ENCODE results near the gene SNAPC2.
A peak's percentile ranks its signal among the peaks of the same experiment; 100 is the strongest.
"Not testable (repeated sequence)": the region's sequence is repeated elsewhere in the genome, so short reads cannot be mapped to it uniquely, and the experiment has no call there.

The SNAPC2 gene

DNA sequence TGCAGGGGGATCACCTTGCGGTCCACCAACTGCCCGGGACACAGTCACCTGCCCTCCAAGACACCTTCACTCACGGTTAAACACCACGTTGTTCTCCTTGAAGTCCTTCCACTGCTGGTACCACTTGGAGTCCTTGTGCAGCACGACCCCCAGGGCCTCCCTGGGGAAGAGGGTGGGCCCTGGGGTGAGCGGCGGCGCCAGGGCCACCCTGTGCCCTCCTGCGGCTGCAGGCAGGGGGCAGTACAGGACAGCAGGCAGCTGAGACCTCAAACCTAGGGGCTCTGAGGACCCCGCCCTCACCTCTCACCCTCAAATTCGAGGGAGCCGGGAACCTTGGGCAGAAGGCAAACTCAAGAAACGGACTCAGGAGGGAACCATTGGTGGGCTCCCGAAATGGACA lies 13.3 kb downstream of the SNAPC2 start:
- DNase-seq (ENCODE audit: low read depth), result no peak

- DNase-seq (ENCODE audit: low read depth), result no peak
Measured at GRCh38 chr19:7933828-7934725, 13.9 kb downstream of the SNAPC2 start.

DNA sequence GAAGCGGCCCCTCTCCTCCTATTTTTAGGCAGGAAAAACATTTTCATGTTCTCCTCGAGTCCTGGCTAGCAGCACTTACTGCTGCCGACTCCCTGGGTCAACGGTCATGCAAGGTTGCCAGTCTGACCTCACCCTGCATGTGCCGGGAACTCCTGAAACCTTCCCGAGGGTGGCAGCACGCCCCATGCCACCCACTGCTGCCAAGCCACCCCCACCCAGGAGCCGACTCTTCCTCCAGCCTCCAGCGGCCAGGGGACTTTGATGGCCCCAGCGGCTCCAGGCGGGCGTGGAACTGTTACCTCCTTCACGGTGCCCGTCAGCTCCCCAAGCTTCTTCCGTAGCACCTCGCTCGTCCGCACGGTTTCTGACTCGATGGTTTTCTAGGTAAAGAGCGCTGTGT lies 14.6 kb downstream of the SNAPC2 start:
- DNase-seq (ENCODE audit: low read depth), result no peak

DNA sequence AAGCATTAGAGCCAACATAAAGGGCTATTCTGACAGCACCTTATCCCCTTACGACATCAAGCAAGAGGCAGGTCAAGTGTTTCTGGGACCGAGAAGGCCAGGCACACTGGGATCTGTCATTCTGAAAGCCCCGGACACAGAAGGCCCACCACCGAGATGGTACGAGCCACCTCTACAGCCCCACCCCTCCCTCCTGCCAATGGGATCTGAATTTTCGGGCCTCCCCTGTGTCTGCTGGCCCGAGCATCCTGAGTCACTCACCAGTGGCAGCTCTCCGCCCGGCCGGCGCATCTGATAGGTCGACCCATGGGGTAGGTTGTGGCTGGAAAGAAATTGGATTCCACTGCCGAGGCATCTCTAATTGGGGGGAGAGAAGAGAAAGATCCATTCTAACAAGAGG lies 20.7 kb downstream of the SNAPC2 start:
- DNase-seq (ENCODE audit: low read depth), result no peak

DNA sequence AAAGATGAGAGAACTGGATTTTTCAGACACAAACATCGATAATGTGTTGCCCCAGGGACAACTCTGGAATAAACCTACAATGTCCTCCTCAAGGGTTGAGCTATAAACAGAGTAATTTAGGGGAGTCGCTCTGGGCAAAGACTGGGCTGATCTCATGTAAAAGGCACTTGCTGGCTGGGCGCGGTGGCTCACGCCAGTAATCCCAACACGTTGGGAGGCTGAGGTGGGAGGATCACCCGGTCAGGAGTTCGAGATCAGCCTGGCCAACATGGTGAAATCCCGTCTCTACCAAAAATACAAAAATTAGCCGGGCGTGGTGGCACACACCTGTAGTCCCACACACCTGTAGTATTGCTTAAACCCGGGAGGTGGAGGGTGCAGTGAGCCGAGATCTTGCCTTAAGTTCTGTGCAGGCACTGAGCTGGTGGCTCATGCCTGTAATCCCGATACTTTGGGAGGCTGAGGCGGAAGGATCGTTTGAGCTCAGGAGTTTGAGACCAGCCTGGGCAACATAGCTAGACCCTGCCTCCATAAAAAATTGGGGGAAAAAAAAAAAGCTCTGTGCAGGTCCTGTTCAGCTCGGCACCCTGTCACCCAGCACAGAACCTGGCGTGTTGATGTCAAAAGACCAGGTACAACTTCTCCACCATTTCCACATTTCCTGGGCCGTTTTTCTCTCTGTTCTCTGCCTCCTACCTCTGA lies 21.9 kb downstream of the SNAPC2 start:
- no peak for DNase-seq (ENCODE audit: low read depth)

GRCh38 chr19:7942981-7943443 lies 22.9 kb downstream of the SNAPC2 start:
- DNase-seq (ENCODE audit: low read depth), result no peak

GRCh38 chr19:7943444-7944176 lies 23.5 kb downstream of the SNAPC2 start, which contains the start of gene TIMM44:
Gene TIMM44 (minus strand): TSS chr19:7943666. CDS start chr19:7943651, 15 bp downstream.
- DNase-seq (ENCODE audit: low read depth), result peak; percentile 97

GRCh38 chr19:7944177-7944761 lies 24.1 kb downstream of the SNAPC2 start:
- peak; percentile 80 for DNase-seq (ENCODE audit: low read depth)

DNA sequence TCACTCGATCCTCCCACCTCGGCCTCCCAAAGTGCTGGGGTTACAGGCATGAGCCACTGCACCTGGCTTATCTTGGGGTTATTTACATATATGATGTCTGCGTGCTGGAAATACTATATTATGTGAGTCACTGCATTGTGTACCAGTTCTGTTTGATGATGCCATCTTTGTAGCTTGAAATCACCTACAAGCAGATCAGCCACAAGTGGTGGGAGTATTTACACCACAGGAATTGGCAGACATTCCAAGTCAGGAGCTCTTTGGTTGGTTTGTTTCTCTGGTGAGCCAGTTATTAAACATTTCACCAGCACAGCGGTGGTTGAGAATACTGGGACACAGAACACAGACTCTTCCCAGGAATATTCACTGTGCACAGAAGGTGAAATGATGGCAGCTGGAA lies 27.8 kb downstream of the SNAPC2 start:
- no peak for DNase-seq (ENCODE audit: low read depth)

DNA sequence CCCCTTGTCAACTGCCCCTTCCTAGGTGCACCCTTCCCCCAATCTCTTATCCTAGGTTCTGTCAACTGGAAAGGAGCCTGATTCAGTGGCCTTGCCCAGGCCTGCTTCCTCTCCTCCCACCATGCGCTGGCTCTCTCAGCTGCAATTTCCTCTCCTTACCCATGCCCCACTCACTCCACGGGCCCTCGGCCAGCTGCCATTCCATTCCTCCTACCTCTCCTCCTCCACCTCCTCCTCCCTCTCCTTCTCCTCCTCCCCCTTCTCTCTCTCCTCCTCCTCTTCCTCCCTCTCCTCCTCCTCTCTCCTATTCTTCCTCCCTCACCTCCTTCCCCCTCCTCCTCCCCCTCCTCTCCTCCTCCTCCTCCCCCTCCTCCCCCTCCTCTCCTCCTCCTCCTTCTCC lies 32.9 kb downstream of the SNAPC2 start:
- DNase-seq (ENCODE audit: low read depth), result no peak

DNA sequence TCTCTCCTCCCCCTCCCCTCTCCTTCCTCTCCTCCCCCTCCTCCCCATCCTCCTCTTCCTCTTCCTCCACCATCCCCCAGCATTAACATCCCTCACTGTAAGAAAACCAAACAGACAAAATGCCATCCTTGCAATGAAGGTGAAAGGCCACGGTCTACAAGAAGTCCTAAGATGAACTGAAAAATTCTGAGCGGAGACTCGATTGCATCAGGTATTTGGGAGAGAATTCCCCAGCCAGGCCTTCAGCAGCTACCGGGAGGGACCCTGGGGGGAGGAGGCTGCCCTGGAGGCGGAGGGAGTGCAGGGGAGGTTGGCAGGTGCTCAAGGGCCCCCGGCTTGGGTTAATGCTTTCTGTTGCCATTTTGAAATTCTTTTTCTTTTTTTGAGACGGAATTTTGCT lies 33.4 kb downstream of the SNAPC2 start:
- DNase-seq (ENCODE audit: low read depth), result no peak

DNA sequence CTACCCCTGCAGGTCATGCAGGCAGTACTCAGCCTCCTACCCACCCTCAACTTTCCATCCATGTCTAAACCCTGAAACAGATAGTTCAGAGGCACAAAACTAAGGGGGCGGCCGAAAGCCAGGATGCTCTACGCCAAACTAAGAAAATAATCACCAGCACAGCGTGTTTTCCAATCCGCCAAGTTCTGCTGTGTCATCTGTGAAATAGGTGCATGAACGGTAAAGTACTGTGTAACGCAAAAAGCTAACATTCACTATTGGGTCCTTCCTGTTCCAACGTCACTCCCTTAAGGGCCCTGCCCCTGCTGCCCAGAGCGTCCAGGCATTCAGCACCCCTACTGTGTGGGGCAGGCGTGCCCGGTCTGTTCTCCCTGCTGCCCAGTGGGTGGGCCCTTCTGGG lies 35.6 kb downstream of the SNAPC2 start:
- no peak for DNase-seq (ENCODE audit: low read depth)

GRCh38 chr19:7959211-7959610 lies 39.1 kb downstream of the SNAPC2 start:
- DNase-seq (ENCODE audit: low read depth), result no peak

- DNase-seq (ENCODE audit: low read depth), result not testable (repeated sequence)
Measured at GRCh38 chr19:7961082-7961481, 40.9 kb downstream of the SNAPC2 start.

DNA sequence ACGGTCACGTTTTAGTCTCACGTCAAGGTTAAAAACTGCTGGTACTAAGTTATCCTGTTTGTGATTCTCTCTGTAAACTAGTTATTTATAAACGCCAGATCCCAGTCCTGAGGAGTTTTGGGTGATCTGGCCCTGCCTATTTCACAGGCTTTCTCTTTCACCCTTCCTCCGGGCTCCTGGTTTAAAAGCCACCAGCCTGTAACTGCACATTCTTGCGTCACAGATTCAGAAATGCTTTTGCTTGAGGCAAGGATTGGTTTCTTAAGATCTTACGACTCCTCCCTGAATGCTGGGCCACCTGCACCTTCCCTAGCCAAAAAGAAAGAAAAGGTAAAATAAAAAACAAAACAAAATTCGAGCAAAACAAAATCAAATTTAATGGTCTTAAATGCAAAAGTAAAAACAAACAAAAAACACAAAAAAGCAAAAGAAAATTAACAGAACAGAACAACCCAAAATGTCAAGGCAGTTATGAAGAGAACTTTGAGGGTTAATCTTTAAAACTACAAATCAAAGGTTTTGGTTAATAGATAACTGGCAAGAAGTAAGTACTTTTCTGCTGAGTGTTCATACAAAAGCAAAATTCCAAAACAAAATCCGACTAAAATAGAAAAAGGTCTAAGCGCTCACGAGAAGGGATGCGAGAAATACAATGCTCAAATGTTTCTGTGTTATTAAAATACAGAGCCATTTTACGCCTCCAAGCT lies 41.9 kb downstream of the SNAPC2 start:
- DNase-seq (ENCODE audit: low read depth), result no peak

DNA sequence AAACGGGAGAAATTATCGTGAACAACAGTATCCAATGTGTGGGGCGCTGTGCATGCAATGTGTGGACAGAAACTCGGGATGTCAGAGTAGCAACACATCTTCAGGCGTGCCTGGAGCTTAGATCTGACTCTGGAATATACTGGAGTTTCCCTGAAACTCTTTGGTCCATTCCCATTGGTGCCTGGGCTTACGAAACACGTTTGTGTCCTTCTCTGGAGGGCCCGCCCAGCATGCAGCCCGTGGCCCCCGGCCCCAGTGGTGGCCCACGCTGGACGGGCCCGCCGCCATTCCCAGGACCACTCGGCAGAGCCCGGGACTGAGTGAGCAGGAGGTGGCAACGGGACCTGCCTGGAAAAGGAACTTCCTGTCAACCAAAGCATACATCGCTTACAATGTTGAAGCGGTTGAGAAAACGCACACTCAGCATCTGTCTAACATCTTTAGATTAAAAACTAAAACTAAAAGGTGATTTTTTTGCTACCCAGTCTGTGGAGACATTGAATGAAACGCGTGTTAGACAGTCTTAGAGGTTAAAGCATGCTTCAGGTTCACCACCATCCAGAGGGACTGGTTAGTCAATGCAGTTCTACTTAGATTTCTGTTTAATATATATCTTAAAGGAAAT lies 42.6 kb downstream of the SNAPC2 start:
- no peak for DNase-seq (ENCODE audit: low read depth)

DNA sequence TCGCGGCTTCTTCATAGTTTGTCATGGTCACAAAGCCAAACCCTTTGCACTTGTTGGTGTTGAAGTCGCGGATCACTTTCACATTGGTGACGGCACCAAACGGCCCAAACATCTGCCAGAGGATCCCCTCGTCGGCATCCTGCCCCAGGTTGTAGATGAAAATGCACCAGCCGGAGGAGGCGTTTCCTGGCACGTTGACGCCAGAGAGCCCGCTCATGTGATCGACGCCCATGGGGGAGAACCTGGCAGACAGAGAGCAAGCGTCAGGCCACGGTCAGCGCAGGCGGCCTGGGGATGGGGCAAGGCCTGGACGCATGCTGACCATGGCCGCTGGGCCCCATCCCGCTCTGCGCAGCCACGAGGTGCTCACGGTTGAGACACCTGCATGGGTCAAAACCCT lies 43.4 kb downstream of the SNAPC2 start:
- DNase-seq (ENCODE audit: low read depth), result no peak

DNA sequence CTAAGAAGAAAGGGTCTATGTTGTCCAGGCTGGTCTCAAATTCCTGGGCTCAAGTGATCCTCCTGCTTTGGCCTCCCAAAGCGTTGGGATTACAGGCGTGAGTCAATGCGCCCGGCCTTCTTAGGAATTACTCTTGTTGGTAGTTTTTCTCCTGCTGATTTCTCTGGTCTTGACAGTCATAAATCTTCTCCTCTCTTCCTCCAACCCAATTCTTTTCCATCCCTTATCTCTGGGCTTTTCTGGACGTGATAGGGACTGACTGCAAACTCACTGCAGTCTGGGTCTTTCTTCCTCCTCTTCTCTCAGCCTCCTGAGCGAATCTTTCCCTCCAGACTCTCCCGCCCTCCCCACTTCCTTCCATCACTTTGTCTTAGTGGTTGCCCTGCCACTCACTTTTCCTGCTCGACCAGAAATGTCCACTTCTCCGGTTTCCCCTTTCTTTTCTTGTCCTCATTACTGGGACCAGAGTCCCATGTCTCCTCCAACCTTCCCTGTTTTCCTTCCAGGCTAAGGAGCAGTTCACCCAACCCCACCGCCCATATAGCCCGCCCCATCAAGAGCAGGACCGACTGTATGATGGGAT lies 45.2 kb downstream of the SNAPC2 start:
- DNase-seq (ENCODE audit: low read depth), result no peak

DNA sequence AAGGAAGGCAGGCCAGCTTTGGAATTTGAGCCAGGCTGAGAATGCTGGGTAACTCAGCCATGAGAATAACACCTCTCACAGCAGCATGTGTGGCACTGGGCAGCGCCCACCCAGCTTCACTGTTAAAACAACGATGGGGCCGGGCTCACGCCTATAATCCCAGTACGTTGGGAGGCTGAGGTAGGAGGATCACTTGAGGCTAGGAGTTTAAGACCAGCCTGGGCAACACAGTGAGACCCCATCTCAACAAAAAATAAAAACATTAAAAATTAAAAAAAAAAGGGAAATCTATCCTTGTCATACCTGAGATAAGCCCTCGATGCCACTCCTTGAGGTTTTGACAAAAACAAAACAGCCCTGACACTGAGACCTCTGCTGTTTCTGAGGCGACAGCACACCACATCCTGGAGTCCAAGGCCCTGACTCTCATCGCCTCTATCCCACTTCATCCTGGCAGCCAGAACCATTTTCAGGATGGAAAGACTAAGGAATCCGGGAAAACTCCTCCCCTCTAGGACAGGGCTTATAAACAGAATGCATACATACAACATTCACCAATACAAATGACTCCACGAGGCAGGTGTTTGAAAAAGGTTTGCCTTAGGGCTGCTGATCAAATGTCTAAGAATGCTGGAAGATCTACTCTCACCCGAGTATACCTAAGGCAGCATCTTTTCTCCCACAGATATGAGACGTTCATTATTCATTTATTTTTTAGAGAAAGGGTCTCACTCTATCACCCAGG lies 46.0 kb downstream of the SNAPC2 start:
- DNase-seq (ENCODE audit: low read depth), result no peak
